ENCODE data around the gene DPYSL5. TPM values are rescaled to one million over a fixed set of nuclear protein-coding genes. Genes with fewer than 3 reads are reported as not detected.

Gene DPYSL5
- total RNA-seq, 1 experiment from 2014 or later: not detected

DNA sequence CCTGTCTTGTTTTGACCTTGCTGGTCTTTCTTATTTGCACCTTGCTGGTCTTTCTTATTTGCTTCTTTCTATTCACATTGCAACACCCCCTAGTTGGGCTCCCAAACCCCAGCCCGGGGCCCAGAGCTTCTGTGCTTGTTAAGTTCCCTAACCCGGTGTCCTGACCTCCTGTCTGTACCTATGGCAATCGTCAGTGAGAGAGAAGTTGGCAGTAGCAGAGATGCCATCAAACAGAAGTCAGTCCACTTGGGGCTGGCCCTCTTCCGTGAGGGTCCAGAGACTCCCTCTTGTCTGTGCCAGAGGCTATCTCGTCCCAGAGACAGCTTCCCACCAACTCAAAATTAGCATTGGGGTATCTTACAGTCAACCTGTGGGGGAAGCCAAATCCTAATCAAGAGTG is 55.7 kb downstream of the DPYSL5 start:
- no TSS peak for BruUV-seq (replicated peaks)
- ATAC-seq: no peak

DNA sequence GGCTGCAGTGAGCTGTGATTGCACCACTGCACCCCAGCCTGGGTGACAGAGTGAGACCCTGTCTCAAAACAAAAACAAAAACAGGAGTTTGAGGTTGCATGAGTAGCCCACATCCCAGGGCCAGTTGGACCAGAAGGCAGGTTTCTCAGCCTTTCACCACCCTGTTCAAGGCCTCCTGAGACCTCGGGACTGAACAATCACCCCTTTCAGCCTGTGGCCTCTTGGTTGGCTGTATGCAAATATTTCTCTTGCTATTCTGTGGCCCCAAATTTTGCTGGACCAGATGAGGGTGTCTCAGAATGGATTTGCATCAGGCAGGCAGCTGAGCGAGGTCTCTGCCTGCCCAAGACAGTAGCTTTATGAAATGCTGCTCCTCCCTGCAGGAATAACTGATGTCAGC is 56.9 kb downstream of the DPYSL5 start:
- ATAC-seq (no peak), DNase-seq (no peak)
- H3K27me3 ChIP-seq (ENCODE audit: low read length): peaks cover 74% of the 10 kb centered on the region
- intact Hi-C loops (cut with micrococcal nuclease): no loop called here
- no peaks in the 10 kb centered on the region for H3K79me2 ChIP-seq (ENCODE audit: low read length)
- H2AFZ ChIP-seq (ENCODE audit: low read length): no peak overlapping the region
- no peaks in the 10 kb centered on the region for H3F3A ChIP-seq (ENCODE audit: low read length, unreplicated experiment)
- no peak overlapping the region for H3K4me3 ChIP-seq (ENCODE audit: low read length)
- H3K36me3 ChIP-seq (ENCODE audit: low read depth, low read length): no peaks in the 10 kb centered on the region
- no peaks in the 10 kb centered on the region for H3K9me3 ChIP-seq (ENCODE audit: low read length)
- no peak overlapping the region for H3K9ac ChIP-seq (ENCODE audit: low read length)
- H3K9me2 ChIP-seq (replicated peaks; ENCODE audit: low read length): no peaks in the 10 kb centered on the region
- no peak for TF ChIP-seq EZH2phosphoT487 (IDR thresholded peaks at IDR 0.05; ENCODE audit: borderline replicate concordance, low read length)
- TF ChIP-seq, protein P1, sequence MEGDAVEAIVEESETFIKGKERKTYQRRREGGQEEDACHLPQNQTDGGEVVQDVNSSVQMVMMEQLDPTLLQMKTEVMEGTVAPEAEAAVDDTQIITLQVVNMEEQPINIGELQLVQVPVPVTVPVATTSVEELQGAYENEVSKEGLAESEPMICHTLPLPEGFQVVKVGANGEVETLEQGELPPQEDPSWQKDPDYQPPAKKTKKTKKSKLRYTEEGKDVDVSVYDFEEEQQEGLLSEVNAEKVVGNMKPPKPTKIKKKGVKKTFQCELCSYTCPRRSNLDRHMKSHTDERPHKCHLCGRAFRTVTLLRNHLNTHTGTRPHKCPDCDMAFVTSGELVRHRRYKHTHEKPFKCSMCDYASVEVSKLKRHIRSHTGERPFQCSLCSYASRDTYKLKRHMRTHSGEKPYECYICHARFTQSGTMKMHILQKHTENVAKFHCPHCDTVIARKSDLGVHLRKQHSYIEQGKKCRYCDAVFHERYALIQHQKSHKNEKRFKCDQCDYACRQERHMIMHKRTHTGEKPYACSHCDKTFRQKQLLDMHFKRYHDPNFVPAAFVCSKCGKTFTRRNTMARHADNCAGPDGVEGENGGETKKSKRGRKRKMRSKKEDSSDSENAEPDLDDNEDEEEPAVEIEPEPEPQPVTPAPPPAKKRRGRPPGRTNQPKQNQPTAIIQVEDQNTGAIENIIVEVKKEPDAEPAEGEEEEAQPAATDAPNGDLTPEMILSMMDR (conservative IDR thresholded peaks at IDR 0.05; ENCODE audit: low read depth, low read length): no peak
- no peak for TF ChIP-seq EZH2 (IDR thresholded peaks at IDR 0.05; ENCODE audit: low read length, unreplicated experiment)
- no peak overlapping the region for H3K27ac ChIP-seq (ENCODE audit: low read length)
- no peaks in the 10 kb centered on the region for H3K4me1 ChIP-seq (ENCODE audit: insufficient read depth, low read length)
- ChIA-PET CTCF (no interaction called here), POLR2A (ENCODE audit: unreplicated experiment) (no interaction called here)
- BruUV-seq (replicated peaks): no TSS peak
- no peaks in the 10 kb centered on the region for H4K20me1 ChIP-seq (ENCODE audit: low read length)
- H3K4me2 ChIP-seq (ENCODE audit: low read length): no peak overlapping the region

More for the DNA sequence above, 55.7 kb downstream of the DPYSL5 start:
- Histone ChIP-seq H3K36me3 (ENCODE audit: low read depth, low read length) (no peaks in the 10 kb centered on the region), H3F3A (ENCODE audit: low read length, unreplicated experiment) (no peaks in the 10 kb centered on the region), H3K4me1 (ENCODE audit: insufficient read depth, low read length) (no peaks in the 10 kb centered on the region), H3K27ac (ENCODE audit: low read length) (no peak overlapping the region), H3K9me3 (ENCODE audit: low read length) (no peaks in the 10 kb centered on the region), H2AFZ (ENCODE audit: low read length) (no peak overlapping the region), H3K27me3 (ENCODE audit: low read length) (peaks cover 71% of the 10 kb centered on the region), H3K9me2 (replicated peaks; ENCODE audit: low read length) (no peaks in the 10 kb centered on the region), H3K4me3 (ENCODE audit: low read length) (no peak overlapping the region), H3K79me2 (ENCODE audit: low read length) (no peaks in the 10 kb centered on the region), H3K9ac (ENCODE audit: low read length) (no peak overlapping the region), H4K20me1 (ENCODE audit: low read length) (no peaks in the 10 kb centered on the region), H3K4me2 (ENCODE audit: low read length) (no peak overlapping the region)
- intact Hi-C loops (cut with micrococcal nuclease): no loop called here
- no peak for DNase-seq
- TF ChIP-seq EZH2phosphoT487 (IDR thresholded peaks at IDR 0.05; ENCODE audit: borderline replicate concordance, low read length) (no peak), EZH2 (IDR thresholded peaks at IDR 0.05; ENCODE audit: low read length, unreplicated experiment) (no peak)
- TF ChIP-seq, protein P1 (conservative IDR thresholded peaks at IDR 0.05; ENCODE audit: low read depth, low read length): no peak
- ChIA-PET POLR2A (ENCODE audit: unreplicated experiment) (no interaction called here), CTCF (no interaction called here)

DNA sequence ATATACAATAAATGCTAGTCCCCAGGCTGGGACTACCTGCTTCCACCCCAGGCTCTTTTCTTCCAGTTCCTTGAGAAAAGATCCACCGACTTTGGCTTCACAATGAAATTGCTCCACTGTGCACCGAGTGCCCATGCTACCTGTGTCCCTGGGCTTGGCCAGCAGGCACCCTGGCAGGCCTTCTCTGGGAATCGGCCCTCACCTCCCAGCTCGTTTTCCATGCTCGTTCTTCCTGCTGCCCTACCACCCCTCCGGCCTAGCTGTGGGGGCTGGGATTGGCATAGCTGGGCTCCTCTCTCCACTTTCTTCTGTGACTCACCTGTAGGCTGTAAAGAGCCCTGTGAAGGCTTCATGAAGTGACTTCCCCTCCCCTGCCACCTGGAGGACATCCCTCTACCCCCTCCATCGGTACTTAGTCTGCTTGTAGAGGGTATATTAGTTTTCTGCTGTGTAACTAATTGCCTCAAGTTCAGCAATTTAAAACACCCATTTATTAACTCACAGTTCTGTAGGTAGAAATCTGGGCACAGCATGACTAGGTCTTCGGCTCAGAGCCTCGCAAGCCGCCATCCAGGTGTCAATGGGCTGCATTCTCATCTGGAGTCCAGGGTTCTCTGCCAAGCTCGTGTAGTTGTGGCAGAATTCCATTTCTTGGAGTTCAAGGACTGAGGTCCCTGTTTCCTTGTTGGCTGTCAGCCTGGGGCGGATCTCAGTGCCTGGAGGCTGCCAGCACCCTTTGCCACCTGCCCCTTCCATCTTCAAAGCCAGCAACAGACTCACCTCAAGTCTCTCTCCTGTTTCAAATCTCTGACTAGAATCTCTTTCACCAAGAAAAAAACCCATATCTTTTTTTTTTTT is 57.6 kb downstream of the DPYSL5 start:
- POLR2A ChIA-PET (ENCODE audit: unreplicated experiment): no interaction called here
- no peaks in the 10 kb centered on the region for H4K20me1 ChIP-seq (ENCODE audit: low read length)
- H3K9me2 ChIP-seq (replicated peaks; ENCODE audit: low read length): no peaks in the 10 kb centered on the region
- no peak overlapping the region for H3K9ac ChIP-seq (ENCODE audit: low read length)
- H3K4me3 ChIP-seq (ENCODE audit: low read length): no peak overlapping the region
- intact Hi-C loops (cut with micrococcal nuclease): no loop called here
- H3F3A ChIP-seq (ENCODE audit: low read length, unreplicated experiment): no peaks in the 10 kb centered on the region
- H3K9me3 ChIP-seq (ENCODE audit: low read length): no peaks in the 10 kb centered on the region
- H3K79me2 ChIP-seq (ENCODE audit: low read length): no peaks in the 10 kb centered on the region
- ATAC-seq (no peak), DNase-seq (no peak)
- no peak overlapping the region for H3K27ac ChIP-seq (ENCODE audit: low read length)
- no peaks in the 10 kb centered on the region for H3K4me1 ChIP-seq (ENCODE audit: insufficient read depth, low read length)
- no peak overlapping the region for H2AFZ ChIP-seq (ENCODE audit: low read length)
- H3K27me3 ChIP-seq (ENCODE audit: low read length): peaks cover 75% of the 10 kb centered on the region
- no peak for TF ChIP-seq EZH2phosphoT487 (IDR thresholded peaks at IDR 0.05; ENCODE audit: borderline replicate concordance, low read length)
- TF ChIP-seq, protein P1 (conservative IDR thresholded peaks at IDR 0.05; ENCODE audit: low read depth, low read length): no peak
- no peak for TF ChIP-seq EZH2 (IDR thresholded peaks at IDR 0.05; ENCODE audit: low read length, unreplicated experiment)
- no peaks in the 10 kb centered on the region for H3K36me3 ChIP-seq (ENCODE audit: low read depth, low read length)
- BruUV-seq (replicated peaks): no TSS peak
- H3K4me2 ChIP-seq (ENCODE audit: low read length): no peak overlapping the region
- CTCF ChIA-PET: no interaction called here
